NT2/D1 (cell line): ENCODE measurements around the gene MEGF8.

Experiments used
- DNase-seq: peaks from one replicate; pipeline ENCODE4 v3.0.0-alpha.2; 2011; ENCODE audit warnings: low read depth, low spot score
- H3K27me3 ChIP-seq: 2 replicates; pipeline ENCODE4 v1.6.0; 2011; ENCODE audit warnings: mild to moderate bottlenecking; ENCODE audit not compliant: insufficient read length, insufficient read depth
- H3K36me3 ChIP-seq: 2 replicates; pipeline ENCODE4 v1.6.1; 2011; ENCODE audit warnings: mild to moderate bottlenecking, low read length, mixed read lengths; ENCODE audit not compliant: insufficient read depth, insufficient read length
- H3K4me1 ChIP-seq: 2 replicates; pipeline ENCODE4 v1.5.1; 2011; ENCODE audit not compliant: insufficient read depth, insufficient read length
- H3K4me3 ChIP-seq: 2 replicates; pipeline ENCODE4 v1.5.1; 2011; ENCODE audit warnings: low read depth; ENCODE audit not compliant: insufficient read length
- H3K9ac ChIP-seq: 2 replicates; pipeline ENCODE4 v1.6.0; 2011; ENCODE audit warnings: low read depth; ENCODE audit not compliant: insufficient read length
- H3K9me3 ChIP-seq: 2 replicates; pipeline ENCODE4 v1.5.1; 2011; ENCODE audit warnings: mild to moderate bottlenecking, low read length; ENCODE audit not compliant: insufficient read depth
- SUZ12 ChIP-seq: IDR thresholded peaks from 2 replicates; pipeline ENCODE4 v1.6.1; 2011; ENCODE audit not compliant: insufficient read length, insufficient read depth; ENCODE audit errors: extremely low read depth
- YY1 ChIP-seq: IDR thresholded peaks from 2 replicates; pipeline ENCODE4 v1.6.1; 2011; ENCODE audit not compliant: insufficient read length, insufficient read depth
- ZNF274 ChIP-seq: IDR thresholded peaks from 2 replicates; pipeline ENCODE4 v1.6.1; 2011; ENCODE audit warnings: mild to moderate bottlenecking, low read depth, low read length

The MEGF8 gene

DNA sequence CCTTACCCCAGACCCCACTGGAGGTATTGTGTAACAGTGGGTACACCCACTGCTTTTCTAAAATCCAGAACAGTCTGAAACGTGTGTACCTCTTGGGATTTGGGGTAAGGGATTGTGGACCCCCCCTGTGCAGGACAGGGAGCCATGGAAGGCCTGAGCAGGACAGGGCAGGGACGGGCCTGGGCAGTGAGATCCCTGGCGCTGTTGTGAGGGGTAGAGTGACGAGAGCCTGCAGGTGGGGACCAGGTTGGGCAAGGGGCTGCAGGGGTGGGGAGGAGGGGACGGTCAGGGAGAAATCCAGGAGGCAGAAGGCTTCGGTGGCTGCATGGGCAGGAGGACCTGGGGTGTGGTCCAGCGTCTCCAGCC lies 36.1 kb downstream of the MEGF8 start:
- peaks cover 4% of the 10 kb centered on the region for H3K4me1 ChIP-seq

DNA sequence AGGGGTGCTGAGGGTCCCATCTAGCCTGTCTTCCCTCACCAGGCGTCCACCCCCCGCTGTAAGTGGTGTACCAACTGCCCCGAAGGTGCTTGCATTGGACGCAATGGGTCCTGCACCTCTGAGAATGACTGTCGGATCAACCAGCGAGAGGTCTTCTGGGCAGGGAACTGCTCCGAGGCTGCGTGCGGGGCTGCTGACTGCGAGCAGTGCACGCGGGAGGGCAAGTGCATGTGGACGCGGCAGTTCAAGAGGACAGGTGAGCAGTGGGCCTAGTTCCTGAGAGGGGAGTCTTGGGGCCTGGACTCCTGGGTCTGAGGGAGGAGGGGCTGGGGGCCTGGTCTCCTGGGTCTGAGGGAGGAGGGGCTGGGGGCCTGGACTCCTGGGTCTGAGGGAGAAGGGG lies 36.9 kb downstream of the MEGF8 start:
- H3K36me3 ChIP-seq = peaks cover 37% of the 10 kb centered on the region
- H3K4me1 ChIP-seq = peaks cover 4% of the 10 kb centered on the region

More for the DNA sequence above, 36.1 kb downstream of the MEGF8 start:
- TF ChIP-seq YY1 (no peak), ZNF274 (no peak), SUZ12 (no peak)
- Histone ChIP-seq H3K9me3 (peaks cover 16% of the 10 kb centered on the region; the same call in 1 of the 2 replicates), H3K9ac (no peak overlapping the region), H3K36me3 (peaks cover 44% of the 10 kb centered on the region), H3K4me3 (no peak overlapping the region), H3K27me3 (no peaks in the 10 kb centered on the region)
- DNase-seq = no peak

DNA sequence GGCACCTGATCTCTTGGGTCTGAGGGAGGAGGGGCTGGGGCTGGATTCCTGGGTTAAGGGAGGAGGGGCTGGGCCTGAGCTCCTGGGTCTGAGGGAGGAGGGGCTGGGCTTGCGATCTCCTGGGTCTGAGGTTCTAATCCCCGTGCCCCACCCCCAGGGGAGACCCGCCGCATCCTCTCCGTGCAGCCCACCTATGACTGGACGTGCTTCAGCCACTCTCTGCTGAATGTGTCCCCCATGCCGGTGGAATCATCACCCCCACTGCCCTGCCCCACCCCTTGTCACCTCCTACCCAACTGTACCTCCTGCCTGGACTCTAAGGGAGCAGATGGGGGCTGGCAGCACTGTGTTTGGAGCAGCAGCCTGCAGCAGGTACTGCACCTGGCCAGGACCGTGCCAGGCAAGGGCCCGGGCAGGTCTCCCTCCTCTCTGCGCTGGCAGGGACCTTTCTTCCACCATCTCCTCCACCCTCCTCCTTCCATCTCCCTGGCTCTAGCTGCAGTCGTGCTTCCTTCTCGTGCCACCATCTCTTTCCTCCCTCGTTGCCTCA lies 37.5 kb downstream of the MEGF8 start:
- Histone ChIP-seq H3K4me1 (peaks cover 5% of the 10 kb centered on the region), H3K9me3 (peaks cover 16% of the 10 kb centered on the region; the same call in 1 of the 2 replicates), H3K27me3 (no peaks in the 10 kb centered on the region), H3K9ac (no peak overlapping the region), H3K36me3 (peaks cover 31% of the 10 kb centered on the region), H3K4me3 (no peak overlapping the region)
- no peak for DNase-seq
- no peak for TF ChIP-seq SUZ12
- TF ChIP-seq YY1 = no peak
- TF ChIP-seq ZNF274 = no peak

More for the DNA sequence above, 36.9 kb downstream of the MEGF8 start:
- DNase-seq = no peak
- no peaks in the 10 kb centered on the region for H3K27me3 ChIP-seq
- H3K9ac ChIP-seq = no peak overlapping the region
- no peak overlapping the region for H3K4me3 ChIP-seq
- TF ChIP-seq ZNF274 (no peak), SUZ12 (no peak), YY1 (no peak)
- H3K9me3 ChIP-seq = peaks cover 16% of the 10 kb centered on the region; the same call in 1 of the 2 replicates

DNA sequence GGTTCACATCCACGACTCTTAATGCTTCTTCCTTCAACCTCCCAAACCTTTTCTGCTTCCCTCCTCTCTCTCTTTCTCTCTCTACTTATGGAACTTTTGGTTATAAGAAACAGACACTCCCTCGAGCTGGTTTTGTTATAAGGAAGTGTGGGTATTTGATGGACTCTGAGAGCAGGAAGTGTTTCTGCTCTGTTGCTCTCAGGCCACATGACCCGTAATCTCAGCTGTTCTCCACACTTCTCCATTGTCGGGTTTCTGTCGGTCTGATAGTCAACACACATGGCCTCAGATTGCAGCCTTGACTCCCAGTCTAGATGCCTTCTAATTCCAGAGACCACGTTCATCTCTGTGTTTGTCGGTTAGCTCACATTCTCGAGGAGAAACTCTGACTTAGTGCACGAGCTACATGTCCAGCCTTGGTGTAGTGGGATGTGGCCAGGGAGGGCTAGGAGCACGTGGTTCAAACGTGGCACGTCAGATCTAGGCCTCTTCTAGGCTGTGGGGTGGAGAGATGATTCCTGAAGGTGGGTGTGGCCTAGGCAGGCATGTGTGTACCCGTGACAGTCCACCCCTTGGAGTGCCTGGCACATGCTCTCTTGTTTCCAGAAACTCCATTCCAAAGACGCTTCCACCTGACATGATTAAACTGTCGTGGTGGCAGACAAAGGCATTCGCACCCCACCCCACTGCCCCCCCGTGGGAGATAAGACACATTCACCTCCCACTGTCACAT lies 38.3 kb downstream of the MEGF8 start:
- TF ChIP-seq ZNF274 (no peak), SUZ12 (no peak), YY1 (no peak)
- H3K9ac ChIP-seq = no peak overlapping the region
- H3K4me1 ChIP-seq = peaks cover 11% of the 10 kb centered on the region
- no peaks in the 10 kb centered on the region for H3K27me3 ChIP-seq
- H3K9me3 ChIP-seq = peaks cover 16% of the 10 kb centered on the region; the same call in 1 of the 2 replicates
- H3K4me3 ChIP-seq = no peak overlapping the region
- DNase-seq = no peak
- peaks cover 23% of the 10 kb centered on the region for H3K36me3 ChIP-seq

DNA sequence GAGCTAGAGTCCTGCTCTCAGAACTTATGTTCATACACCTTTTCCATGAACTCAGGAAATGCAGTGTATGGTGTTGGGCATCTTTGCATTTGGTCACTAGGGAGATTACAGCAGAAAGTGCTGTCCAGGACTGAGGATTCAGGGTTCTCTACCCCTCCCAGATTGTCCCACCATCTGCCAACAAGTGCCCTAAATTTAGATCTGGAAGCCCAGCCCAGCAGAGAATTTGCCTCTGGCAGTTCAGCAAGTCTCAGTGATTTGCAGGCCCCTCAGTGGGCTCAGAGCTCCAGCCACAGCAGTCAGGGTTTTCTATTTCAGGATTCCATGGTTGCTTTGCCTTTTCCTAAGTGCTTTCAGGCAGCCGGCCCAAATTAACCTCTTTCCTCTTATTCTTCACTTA lies 41.2 kb downstream of the MEGF8 start:
- no peak for DNase-seq
- Histone ChIP-seq H3K4me1 (peaks cover 18% of the 10 kb centered on the region), H3K4me3 (no peak overlapping the region), H3K9ac (no peak overlapping the region), H3K36me3 (peaks cover 31% of the 10 kb centered on the region), H3K9me3 (peaks cover 16% of the 10 kb centered on the region; the same call in 1 of the 2 replicates), H3K27me3 (no peaks in the 10 kb centered on the region)
- TF ChIP-seq SUZ12 (no peak), YY1 (no peak), ZNF274 (no peak)

DNA sequence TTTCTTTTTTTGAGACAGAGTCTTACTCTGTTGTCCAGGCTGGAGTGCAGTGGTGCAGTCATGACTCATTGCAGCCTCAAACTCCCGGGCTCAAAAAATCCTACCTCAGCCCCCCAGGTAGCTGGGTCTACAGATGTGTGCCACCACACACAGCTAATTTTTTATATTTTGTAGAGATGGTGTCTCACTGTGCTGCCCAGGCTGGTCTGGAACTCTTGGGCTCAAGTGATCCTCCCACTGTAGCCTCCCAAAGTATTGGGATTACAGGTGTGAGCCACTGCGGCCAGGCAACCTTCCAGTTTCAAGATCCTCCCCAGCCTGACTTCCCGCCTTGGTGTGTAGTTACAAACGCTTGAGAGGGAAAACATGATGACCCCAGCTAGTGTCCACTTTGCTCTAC lies 42.5 kb downstream of the MEGF8 start:
- no peak for DNase-seq
- peaks cover 18% of the 10 kb centered on the region for H3K4me1 ChIP-seq
- TF ChIP-seq YY1 (no peak), ZNF274 (no peak), SUZ12 (no peak)

DNA sequence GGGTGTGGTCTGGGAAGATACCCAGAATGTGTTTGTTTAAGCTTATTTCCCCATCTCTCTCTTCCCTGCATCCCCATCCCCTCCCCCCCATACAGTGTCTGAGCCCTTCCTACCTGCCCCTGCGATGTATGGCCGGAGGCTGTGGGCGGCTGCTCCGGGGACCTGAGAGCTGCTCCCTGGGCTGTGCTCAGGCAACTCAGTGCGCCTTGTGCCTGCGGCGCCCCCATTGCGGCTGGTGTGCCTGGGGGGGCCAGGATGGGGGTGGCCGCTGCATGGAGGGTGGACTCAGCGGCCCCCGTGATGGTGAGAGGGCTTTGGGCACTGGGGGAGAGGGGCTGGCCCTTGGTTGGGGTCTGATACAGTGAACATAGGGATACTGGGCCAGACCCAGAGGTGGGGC lies 42.9 kb downstream of the MEGF8 start:
- TF ChIP-seq YY1 = no peak
- Histone ChIP-seq H3K36me3 (peaks cover 24% of the 10 kb centered on the region), H3K9ac (no peak overlapping the region), H3K9me3 (peaks cover 11% of the 10 kb centered on the region; the same call in 1 of the 2 replicates), H3K4me1 (peaks cover 18% of the 10 kb centered on the region), H3K27me3 (no peaks in the 10 kb centered on the region), H3K4me3 (no peak overlapping the region)
- no peak for DNase-seq

More for the DNA sequence above, 42.5 kb downstream of the MEGF8 start:
- Histone ChIP-seq H3K4me3 (no peak overlapping the region), H3K9me3 (peaks cover 16% of the 10 kb centered on the region; the same call in 1 of the 2 replicates), H3K36me3 (peaks cover 29% of the 10 kb centered on the region), H3K9ac (no peak overlapping the region), H3K27me3 (no peaks in the 10 kb centered on the region)
